Panc1 (cell line): Measurements from ENCODE around the gene ZMYM4.

Experiments used
- POLR2AphosphoS5 ChIP-seq: IDR thresholded peaks from 2 replicates; pipeline ENCODE4 v1.6.1; 2012; ENCODE audit warnings: mild to moderate bottlenecking, low read depth, low read length, moderate library complexity
- SIN3A ChIP-seq: IDR thresholded peaks from 2 replicates; pipeline ENCODE4 v1.6.1; 2012; ENCODE audit warnings: low read depth, mild to moderate bottlenecking, low read length, moderate library complexity, borderline replicate concordance; ENCODE audit not compliant: insufficient read depth
- TF ChIP-seq, protein P1 (sequence below): fragments of 450-650 bp; IDR thresholded peaks from 2 replicates; pipeline ENCODE4 v1.5.1; 2017; ENCODE audit warnings: mild to moderate bottlenecking

DNA sequence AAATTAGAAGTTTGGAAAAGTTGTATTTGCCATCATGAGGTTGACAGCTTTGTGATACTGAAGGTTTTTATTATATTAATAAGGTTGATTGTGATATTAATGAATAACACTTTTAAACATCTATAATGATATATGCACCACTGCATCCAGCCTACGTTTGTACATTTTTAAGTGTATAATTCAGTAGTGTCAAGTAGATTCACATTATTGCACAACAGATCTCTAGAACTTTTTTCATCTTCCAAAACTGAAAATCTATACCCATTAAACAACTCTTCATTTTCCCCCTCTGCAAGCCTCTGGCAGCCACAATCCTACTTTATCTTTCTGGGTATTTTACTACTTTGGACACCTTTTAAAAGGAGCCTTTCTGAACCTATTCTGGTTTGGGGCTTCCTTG lies 37.2 kb upstream of the ZMYM4 start:
- TF ChIP-seq, protein P1, sequence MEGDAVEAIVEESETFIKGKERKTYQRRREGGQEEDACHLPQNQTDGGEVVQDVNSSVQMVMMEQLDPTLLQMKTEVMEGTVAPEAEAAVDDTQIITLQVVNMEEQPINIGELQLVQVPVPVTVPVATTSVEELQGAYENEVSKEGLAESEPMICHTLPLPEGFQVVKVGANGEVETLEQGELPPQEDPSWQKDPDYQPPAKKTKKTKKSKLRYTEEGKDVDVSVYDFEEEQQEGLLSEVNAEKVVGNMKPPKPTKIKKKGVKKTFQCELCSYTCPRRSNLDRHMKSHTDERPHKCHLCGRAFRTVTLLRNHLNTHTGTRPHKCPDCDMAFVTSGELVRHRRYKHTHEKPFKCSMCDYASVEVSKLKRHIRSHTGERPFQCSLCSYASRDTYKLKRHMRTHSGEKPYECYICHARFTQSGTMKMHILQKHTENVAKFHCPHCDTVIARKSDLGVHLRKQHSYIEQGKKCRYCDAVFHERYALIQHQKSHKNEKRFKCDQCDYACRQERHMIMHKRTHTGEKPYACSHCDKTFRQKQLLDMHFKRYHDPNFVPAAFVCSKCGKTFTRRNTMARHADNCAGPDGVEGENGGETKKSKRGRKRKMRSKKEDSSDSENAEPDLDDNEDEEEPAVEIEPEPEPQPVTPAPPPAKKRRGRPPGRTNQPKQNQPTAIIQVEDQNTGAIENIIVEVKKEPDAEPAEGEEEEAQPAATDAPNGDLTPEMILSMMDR: no peak
- TF ChIP-seq POLR2AphosphoS5: no peak
- no peak for TF ChIP-seq SIN3A
